GM12801 (cell line): ENCODE data around the gene NBEA.

Experiments
- TF ChIP-seq, protein P1 (sequence below): IDR thresholded peaks from one replicate; pipeline ENCODE4 v1.5.1; 2011; ENCODE audit warnings: control low read depth; ENCODE audit not compliant: insufficient read length; ENCODE audit errors: extremely low read depth

Gene NBEA

DNA sequence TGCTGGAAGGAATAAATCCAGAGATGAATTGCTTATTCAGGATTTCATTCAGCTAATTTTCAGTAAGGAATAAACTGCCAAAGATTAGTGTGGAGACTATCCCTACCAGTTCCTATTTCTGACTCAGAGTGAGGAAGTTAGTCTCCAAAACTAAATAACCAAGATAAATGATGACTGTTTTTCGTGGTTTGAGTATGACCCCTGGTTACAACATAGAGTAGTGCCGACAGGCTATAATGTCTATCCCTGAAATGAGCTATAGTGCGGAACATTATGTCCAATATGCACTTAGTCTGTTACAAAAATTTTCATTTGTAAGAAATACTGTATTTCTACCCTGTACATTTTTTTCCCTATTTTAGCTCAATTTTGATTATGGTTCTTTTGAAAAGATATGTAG is 51.4 kb downstream of the NBEA start:
- TF ChIP-seq, protein P1, sequence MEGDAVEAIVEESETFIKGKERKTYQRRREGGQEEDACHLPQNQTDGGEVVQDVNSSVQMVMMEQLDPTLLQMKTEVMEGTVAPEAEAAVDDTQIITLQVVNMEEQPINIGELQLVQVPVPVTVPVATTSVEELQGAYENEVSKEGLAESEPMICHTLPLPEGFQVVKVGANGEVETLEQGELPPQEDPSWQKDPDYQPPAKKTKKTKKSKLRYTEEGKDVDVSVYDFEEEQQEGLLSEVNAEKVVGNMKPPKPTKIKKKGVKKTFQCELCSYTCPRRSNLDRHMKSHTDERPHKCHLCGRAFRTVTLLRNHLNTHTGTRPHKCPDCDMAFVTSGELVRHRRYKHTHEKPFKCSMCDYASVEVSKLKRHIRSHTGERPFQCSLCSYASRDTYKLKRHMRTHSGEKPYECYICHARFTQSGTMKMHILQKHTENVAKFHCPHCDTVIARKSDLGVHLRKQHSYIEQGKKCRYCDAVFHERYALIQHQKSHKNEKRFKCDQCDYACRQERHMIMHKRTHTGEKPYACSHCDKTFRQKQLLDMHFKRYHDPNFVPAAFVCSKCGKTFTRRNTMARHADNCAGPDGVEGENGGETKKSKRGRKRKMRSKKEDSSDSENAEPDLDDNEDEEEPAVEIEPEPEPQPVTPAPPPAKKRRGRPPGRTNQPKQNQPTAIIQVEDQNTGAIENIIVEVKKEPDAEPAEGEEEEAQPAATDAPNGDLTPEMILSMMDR = no peak

DNA sequence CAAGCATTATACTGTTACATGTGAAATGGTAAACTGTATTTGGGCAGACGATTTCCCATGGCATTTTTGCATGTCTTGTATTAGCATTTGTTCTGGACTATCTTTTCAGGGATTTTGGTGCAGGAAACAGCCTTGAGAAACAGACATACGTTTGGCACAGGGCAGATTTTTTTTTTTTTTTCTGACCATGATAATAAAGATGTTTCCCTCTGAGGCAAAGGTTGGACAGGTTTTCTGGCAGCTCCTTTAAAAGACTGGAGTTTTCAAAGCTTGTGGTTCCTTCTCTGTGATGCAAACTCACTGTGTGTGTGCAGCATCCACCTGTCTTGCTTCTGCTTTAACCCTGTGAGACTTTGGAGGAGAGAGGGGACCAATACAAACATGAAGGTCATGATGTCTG is 63.0 kb downstream of the NBEA start:
- TF ChIP-seq, protein P1 = no peak

- TF ChIP-seq, protein P1 = no peak
Observed at GRCh38 chr13:35014606-35015213, 72.6 kb downstream of the NBEA start.

GRCh38 chr13:35016362-35017112 is 74.5 kb downstream of the NBEA start:
- TF ChIP-seq, protein P1 = no peak

- TF ChIP-seq, protein P1 = no peak
Observed at GRCh38 chr13:35025314-35025713, 83.2 kb downstream of the NBEA start.

GRCh38 chr13:35028338-35028867 is 86.3 kb downstream of the NBEA start:
- TF ChIP-seq, protein P1 = no peak

GRCh38 chr13:35039012-35039411 is 96.9 kb downstream of the NBEA start:
- TF ChIP-seq, protein P1 = no peak
